GM12878 (cell line): Measurements from ENCODE around the gene SLC41A1. TPM values are rescaled to one million over a fixed set of nuclear protein-coding genes. Genes with fewer than 3 reads are reported as not detected.

Experiments used
- ATAC-seq: fragments of 200-7000 bp; cut with Tn5 transposase; 3 replicates; pipeline ENCODE4 v1.9.1; 2020; ENCODE audit warnings: mild to moderate bottlenecking, moderate library complexity
- BruUV-seq: library from RNA; stranded (reverse); fragments of 400-500 nt; replicated peaks from 2 replicates; lab custom pipeline; 2021; lab: Mats Ljungman, UMichigan
- CTCF ChIA-PET: fragments of 300-600 bp; sonication (Branson Sonifier 250); formaldehyde crosslinking; extraction: SDS; loops from one replicate; lab custom pipeline; 2021; ENCODE audit warnings: inconsistent platforms; lab: Yijun Ruan, JAX
- POLR2A ChIA-PET: fragments of 350-600 bp; formaldehyde crosslinking; extraction: SDS; loops from one replicate; lab custom pipeline; 2021; ENCODE audit warnings: inconsistent platforms; lab: Charles Lee
- RAD21 ChIA-PET: fragments of 300-600 bp; sonication (Branson Sonifier 250); formaldehyde crosslinking; loops from one replicate; lab custom pipeline; 2023; ENCODE audit warnings: antibody characterized with exemption; ENCODE audit not compliant: unreplicated experiment; lab: Charles Lee
- SMC1A ChIA-PET: fragments of 300-600 bp; sonication (Branson Sonifier 250); formaldehyde crosslinking; loops from one replicate; lab custom pipeline; 2023; ENCODE audit not compliant: unreplicated experiment, uncharacterized antibody; lab: Charles Lee
- DNase-seq: peaks from one replicate; pipeline ENCODE4 v3.0.0-alpha.2; 2011; ENCODE audit warnings: low read depth, low spot score
- FAIRE-seq: peaks from 3 replicates; lab custom pipeline; 2011; peaks lifted over from hg19 to GRCh38; lab: Jason Lieb, UNC
- H2AFZ ChIP-seq: 2 replicates; pipeline ENCODE4 v1.6.0; 2011; ENCODE audit warnings: low read depth, low read length, control low read depth; ENCODE audit not compliant: control insufficient read depth
- H3K27ac ChIP-seq: 2 replicates; pipeline ENCODE4 v1.5.1; 2011; ENCODE audit warnings: control low read depth; ENCODE audit not compliant: control insufficient read depth, insufficient read depth
- H3K27me3 ChIP-seq, 2 experiments: replicated peaks in 1 of 2; 2 replicates each; pipeline versions ENCODE4 v1.6.0 to v1.6.1; 2011; ENCODE audit warnings: low read length in 1 of 2; ENCODE audit not compliant: control insufficient read depth in 2 of 2, insufficient read depth in 2 of 2
- H3K36me3 ChIP-seq, 2 experiments: 2 replicates each; pipeline ENCODE4 v1.5.1; 2011; ENCODE audit warnings: low read length in 1 of 2; ENCODE audit not compliant: control insufficient read depth in 2 of 2, insufficient read depth in 2 of 2
- H3K4me1 ChIP-seq: 2 replicates; pipeline ENCODE4 v1.6.1; 2011; ENCODE audit warnings: mild to moderate bottlenecking, low read length, moderate library complexity, mixed read lengths; ENCODE audit not compliant: control insufficient read depth, insufficient read depth
- H3K4me2 ChIP-seq: 2 replicates; pipeline ENCODE4 v1.6.0; 2011; ENCODE audit warnings: control low read depth; ENCODE audit not compliant: control insufficient read depth, insufficient read depth
- H3K4me3 ChIP-seq: fragments of 200-600 bp; sonication (generic); 2 replicates; pipeline ENCODE4 v1.5.1; 2016
- H3K79me2 ChIP-seq: 2 replicates; pipeline ENCODE4 v1.6.0; 2011; ENCODE audit warnings: low read length; ENCODE audit not compliant: control insufficient read depth, insufficient read depth
- H3K9ac ChIP-seq: 2 replicates; pipeline ENCODE4 v1.8.0; 2011; ENCODE audit warnings: low read length, control low read depth, mixed read lengths; ENCODE audit not compliant: control insufficient read depth, insufficient read depth
- H3K9me3 ChIP-seq: replicated peaks from 3 replicates; pipeline ENCODE4 v1.5.1; 2011; ENCODE audit warnings: mild to moderate bottlenecking, low read length; ENCODE audit not compliant: control insufficient read depth, insufficient read depth
- H4K20me1 ChIP-seq: 2 replicates; pipeline ENCODE4 v1.6.0; 2011; ENCODE audit not compliant: control insufficient read depth, insufficient read depth
- RUNX3 ChIP-seq: IDR thresholded peaks from 2 replicates; pipeline ENCODE4 v1.6.1; 2012; ENCODE audit warnings: low read length, inconsistent platforms
- SMC3 ChIP-seq: IDR thresholded peaks from 2 replicates; pipeline ENCODE4 v1.6.1; 2011; ENCODE audit warnings: low read length, improper control_type of control experiment, borderline replicate concordance
- SREBF2 ChIP-seq: IDR thresholded peaks from 2 replicates; pipeline ENCODE4 v1.6.1; 2012; ENCODE audit warnings: mild to moderate bottlenecking, low read length
- STAT1 ChIP-seq: fragments of 450-650 bp; conservative IDR thresholded peaks from 2 replicates; pipeline ENCODE4 v1.6.1; 2014; ENCODE audit warnings: antibody characterized with exemption, mild to moderate bottlenecking
- SUZ12 ChIP-seq: fragments of 200-600 bp; sonication (generic); IDR thresholded peaks from one replicate; pipeline ENCODE4 v1.6.1; 2018; ENCODE audit warnings: antibody characterized with exemption, mild to moderate bottlenecking; ENCODE audit not compliant: unreplicated experiment
- TCF7 ChIP-seq: IDR thresholded peaks from 2 replicates; pipeline ENCODE4 v1.6.1; 2014; ENCODE audit warnings: antibody characterized with exemption, borderline replicate concordance
- WGBS: methylation state at CpG from one replicate; pipeline ENCODE4 v1.1.6; 2016; ENCODE audit warnings: low lambda C conversion rate; ENCODE audit not compliant: insufficient replicate concordance, insufficient coverage; ENCODE audit errors: missing lambda C conversion rate; 5-methylcytosine and 5-hydroxymethylcytosine counted together
- in situ Hi-C: fragments of 300-500 bp; cut with MboI; formaldehyde crosslinking; loops from 9 replicates; pipeline ENCODE4 v1.14.3; 2018; ENCODE audit warnings: mixed read lengths
- intact Hi-C: fragments of 100-400 bp; cut with micrococcal nuclease; formaldehyde crosslinking; loops from one replicate; pipeline ENCODE4 v1.14.2; 2022; ENCODE audit not compliant: unreplicated experiment
- polyA plus RNA-seq, 11 experiments: library from polyadenylated mRNA; depleted of rRNA in 4 of 11; unstranded in 6 of 11; stranded (reverse) in 5 of 11; fragments of >200 nt; fragmentation: Nextera tagmentation in 4 of 11; fragmentation: Illumina TruSeq in 1 of 11; extraction: Ambion mirVana in 4 of 11; extraction: Trizol in 1 of 11; gene quantifications; 1 replicate in 1 of 11; 2 replicates in 10 of 11; pipeline versions ENCODE4 v1.2.1 to v1.2.3, GENCODE V29; 2011 to 2016; ENCODE audit warnings: inconsistent platforms in 2 of 11, missing spikeins in 2 of 11, low read depth in 1 of 11
- total RNA-seq, 4 experiments: library from RNA; depleted of rRNA in 3 of 4; stranded (reverse); fragments of >200 nt in 3 of 4; fragmentation: Illumina TruSeq in 1 of 4; extraction: Trizol in 1 of 4; gene quantifications; 2 replicates each; pipeline versions ENCODE4 v1.2.1 to v1.2.3, GENCODE V29; 2013 to 2021
- TF ChIP-seq, protein P1 (sequence below): fragments of 450-650 bp; IDR thresholded peaks from 2 replicates; pipeline ENCODE4 v1.6.1; 2017; ENCODE audit warnings: mild to moderate bottlenecking, low read depth, inconsistent platforms; ENCODE audit not compliant: poor library complexity, severe bottlenecking
- TF ChIP-seq, protein P2 (sequence below): fragments of 450-650 bp; IDR thresholded peaks from 2 replicates; pipeline ENCODE4 v1.6.1; 2017; ENCODE audit warnings: mild to moderate bottlenecking, moderate library complexity
- TF ChIP-seq, protein P3 (sequence below): IDR thresholded peaks from 2 replicates; pipeline ENCODE4 v1.6.1; 2011; ENCODE audit warnings: low read depth, low read length, improper control_type of control experiment, borderline replicate concordance

Gene SLC41A1
- total and polyA plus RNA-seq, 10 of the 15 experiments (the other 5 are each of a cell fraction or from before 2014, with no cell fraction given) = 0.13 to 11.3 (median 0.42) TPM

DNA sequence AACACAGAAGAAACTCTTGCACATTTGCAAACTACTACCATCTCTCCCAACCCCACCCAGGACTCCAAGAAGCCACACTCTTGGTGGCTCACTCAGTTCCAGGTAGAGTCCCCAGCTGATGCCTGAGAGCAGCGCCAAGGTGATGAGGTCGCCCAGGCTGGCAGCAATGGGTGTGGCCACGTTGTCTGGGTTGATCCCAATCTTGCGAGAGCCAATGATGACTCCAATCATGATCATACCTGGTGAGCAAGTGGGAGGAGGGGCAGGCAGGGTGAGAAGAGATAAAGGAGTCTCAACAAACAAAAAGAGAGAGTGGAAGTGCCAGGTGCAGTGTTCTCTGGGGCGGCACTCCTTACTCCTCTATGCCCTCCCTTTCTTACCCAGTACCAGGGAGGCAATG, 14.4 kb downstream of the SLC41A1 start:
- Histone ChIP-seq H3K36me3 (no peaks in the 10 kb centered on the region), H2AFZ (no peak overlapping the region), H3K9ac (no peak overlapping the region), H3K4me3 (no peak overlapping the region), H3K79me2 (no peaks in the 10 kb centered on the region), H4K20me1 (no peaks in the 10 kb centered on the region), H3K27ac (no peak overlapping the region), H3K27me3 (no peaks in the 10 kb centered on the region), H3K4me2 (no peak overlapping the region)
- WGBS = 50% methylated on average over 5 of the region's 5 CpGs
- BruUV-seq = no TSS peak
- POLR2A ChIA-PET = no interaction called here
- RAD21 ChIA-PET = no interaction called here
- no peak for DNase-seq
- ATAC-seq = no peak
- FAIRE-seq = no peak
- in situ Hi-C loops = no loop called here
- SMC1A ChIA-PET = interaction anchor here (1.0 kb wide), 1 partner anchor 178 kb away, joined by 3 read pairs; no protein-coding TSS in a partner anchor
- intact Hi-C loops = no loop called here
- TF ChIP-seq SUZ12 (no peak), TCF7 (no peak), SREBF2 (no peak), RUNX3 (no peak), STAT1 (no peak), SMC3 (no peak)
- TF ChIP-seq, protein P1, sequence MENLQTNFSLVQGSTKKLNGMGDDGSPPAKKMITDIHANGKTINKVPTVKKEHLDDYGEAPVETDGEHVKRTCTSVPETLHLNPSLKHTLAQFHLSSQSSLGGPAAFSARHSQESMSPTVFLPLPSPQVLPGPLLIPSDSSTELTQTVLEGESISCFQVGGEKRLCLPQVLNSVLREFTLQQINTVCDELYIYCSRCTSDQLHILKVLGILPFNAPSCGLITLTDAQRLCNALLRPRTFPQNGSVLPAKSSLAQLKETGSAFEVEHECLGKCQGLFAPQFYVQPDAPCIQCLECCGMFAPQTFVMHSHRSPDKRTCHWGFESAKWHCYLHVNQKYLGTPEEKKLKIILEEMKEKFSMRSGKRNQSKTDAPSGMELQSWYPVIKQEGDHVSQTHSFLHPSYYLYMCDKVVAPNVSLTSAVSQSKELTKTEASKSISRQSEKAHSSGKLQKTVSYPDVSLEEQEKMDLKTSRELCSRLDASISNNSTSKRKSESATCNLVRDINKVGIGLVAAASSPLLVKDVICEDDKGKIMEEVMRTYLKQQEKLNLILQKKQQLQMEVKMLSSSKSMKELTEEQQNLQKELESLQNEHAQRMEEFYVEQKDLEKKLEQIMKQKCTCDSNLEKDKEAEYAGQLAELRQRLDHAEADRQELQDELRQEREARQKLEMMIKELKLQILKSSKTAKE = no peak
- TF ChIP-seq, protein P2, sequence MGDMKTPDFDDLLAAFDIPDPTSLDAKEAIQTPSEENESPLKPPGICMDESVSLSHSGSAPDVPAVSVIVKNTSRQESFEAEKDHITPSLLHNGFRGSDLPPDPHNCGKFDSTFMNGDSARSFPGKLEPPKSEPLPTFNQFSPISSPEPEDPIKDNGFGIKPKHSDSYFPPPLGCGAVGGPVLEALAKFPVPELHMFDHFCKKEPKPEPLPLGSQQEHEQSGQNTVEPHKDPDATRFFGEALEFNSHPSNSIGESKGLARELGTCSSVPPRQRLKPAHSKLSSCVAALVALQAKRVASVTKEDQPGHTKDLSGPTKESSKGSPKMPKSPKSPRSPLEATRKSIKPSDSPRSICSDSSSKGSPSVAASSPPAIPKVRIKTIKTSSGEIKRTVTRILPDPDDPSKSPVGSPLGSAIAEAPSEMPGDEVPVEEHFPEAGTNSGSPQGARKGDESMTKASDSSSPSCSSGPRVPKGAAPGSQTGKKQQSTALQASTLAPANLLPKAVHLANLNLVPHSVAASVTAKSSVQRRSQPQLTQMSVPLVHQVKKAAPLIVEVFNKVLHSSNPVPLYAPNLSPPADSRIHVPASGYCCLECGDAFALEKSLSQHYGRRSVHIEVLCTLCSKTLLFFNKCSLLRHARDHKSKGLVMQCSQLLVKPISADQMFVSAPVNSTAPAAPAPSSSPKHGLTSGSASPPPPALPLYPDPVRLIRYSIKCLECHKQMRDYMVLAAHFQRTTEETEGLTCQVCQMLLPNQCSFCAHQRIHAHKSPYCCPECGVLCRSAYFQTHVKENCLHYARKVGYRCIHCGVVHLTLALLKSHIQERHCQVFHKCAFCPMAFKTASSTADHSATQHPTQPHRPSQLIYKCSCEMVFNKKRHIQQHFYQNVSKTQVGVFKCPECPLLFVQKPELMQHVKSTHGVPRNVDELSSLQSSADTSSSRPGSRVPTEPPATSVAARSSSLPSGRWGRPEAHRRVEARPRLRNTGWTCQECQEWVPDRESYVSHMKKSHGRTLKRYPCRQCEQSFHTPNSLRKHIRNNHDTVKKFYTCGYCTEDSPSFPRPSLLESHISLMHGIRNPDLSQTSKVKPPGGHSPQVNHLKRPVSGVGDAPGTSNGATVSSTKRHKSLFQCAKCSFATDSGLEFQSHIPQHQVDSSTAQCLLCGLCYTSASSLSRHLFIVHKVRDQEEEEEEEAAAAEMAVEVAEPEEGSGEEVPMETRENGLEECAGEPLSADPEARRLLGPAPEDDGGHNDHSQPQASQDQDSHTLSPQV = no peak
- TF ChIP-seq, protein P3, sequence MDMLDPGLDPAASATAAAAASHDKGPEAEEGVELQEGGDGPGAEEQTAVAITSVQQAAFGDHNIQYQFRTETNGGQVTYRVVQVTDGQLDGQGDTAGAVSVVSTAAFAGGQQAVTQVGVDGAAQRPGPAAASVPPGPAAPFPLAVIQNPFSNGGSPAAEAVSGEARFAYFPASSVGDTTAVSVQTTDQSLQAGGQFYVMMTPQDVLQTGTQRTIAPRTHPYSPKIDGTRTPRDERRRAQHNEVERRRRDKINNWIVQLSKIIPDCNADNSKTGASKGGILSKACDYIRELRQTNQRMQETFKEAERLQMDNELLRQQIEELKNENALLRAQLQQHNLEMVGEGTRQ = no peak
- TF ChIP-seq, all 136 proteins: peak for 0
- peaks cover 7% of the 10 kb centered on the region for H3K4me1 ChIP-seq
- H3K9me3 ChIP-seq = no peaks in the 10 kb centered on the region
- CTCF ChIA-PET = interaction anchor here (14.2 kb wide), 1 partner anchor 180 kb away, joined by 222 read pairs; no protein-coding TSS in a partner anchor
